ENCODE measurements around the gene ODF2L. TPM values are rescaled to one million over a fixed set of nuclear protein-coding genes. Genes with fewer than 3 reads are reported as not detected.
A peak's percentile ranks its signal among the peaks of the same experiment; 100 is the strongest.
"Not testable (repeated sequence)": the region's sequence is repeated elsewhere in the genome, so short reads cannot be mapped to it uniquely, and the experiment has no call there.

Gene ODF2L
- polyA plus RNA-seq, 12 donors, result 10.7 to 62.4 (median 24.9) TPM; not detected in 1

- DNase-seq, result no peak
These were observed 6.8 kb downstream of the ODF2L start for GRCh38 chr1:86389307-86389706.

- no peak for DNase-seq
These were observed 7.3 kb downstream of the ODF2L start for GRCh38 chr1:86388777-86389176.

GRCh38 chr1:86387916-86388627, 8.1 kb downstream of the ODF2L start:
- no peak for DNase-seq

GRCh38 chr1:86382878-86383277, 13.2 kb downstream of the ODF2L start:
- no peak for DNase-seq

- DNase-seq, result no peak
These were observed 14.9 kb downstream of the ODF2L start for GRCh38 chr1:86381223-86381622.

GRCh38 chr1:86380257-86380861, 15.8 kb downstream of the ODF2L start:
- peak; percentile 74 for DNase-seq

GRCh38 chr1:86378813-86379212, 17.3 kb downstream of the ODF2L start:
- no peak for DNase-seq

- no peak for DNase-seq
These were observed 18.8 kb downstream of the ODF2L start for GRCh38 chr1:86377341-86377740.

- DNase-seq, result no peak
These were observed 20.4 kb downstream of the ODF2L start for GRCh38 chr1:86375688-86376087.

- DNase-seq, result no peak
These were observed 25.5 kb downstream of the ODF2L start for GRCh38 chr1:86370601-86371022.

GRCh38 chr1:86365896-86366295, 30.2 kb downstream of the ODF2L start:
- DNase-seq, result no peak

GRCh38 chr1:86362807-86363206, 33.3 kb downstream of the ODF2L start:
- DNase-seq, result no peak

GRCh38 chr1:86357796-86358195, 38.3 kb downstream of the ODF2L start:
- no peak for DNase-seq

- peak; percentile 45 for DNase-seq
These were observed 39.9 kb downstream of the ODF2L start for GRCh38 chr1:86356247-86356646.

GRCh38 chr1:86352086-86352485, 44.0 kb downstream of the ODF2L start:
- DNase-seq, result no peak

GRCh38 chr1:86350230-86350629, 45.9 kb downstream of the ODF2L start:
- not testable (repeated sequence) for DNase-seq

- no peak for DNase-seq
These were observed 49.7 kb downstream of the ODF2L start for GRCh38 chr1:86346388-86346787.

GRCh38 chr1:86345042-86345441, 51.1 kb downstream of the ODF2L start:
- DNase-seq, result no peak

- no peak for DNase-seq
These were observed 56.2 kb downstream of the ODF2L start for GRCh38 chr1:86339906-86340305.

- DNase-seq, result no peak
These were observed 56.9 kb downstream of the ODF2L start for GRCh38 chr1:86339014-86339812.

GRCh38 chr1:86335916-86336315, 60.2 kb downstream of the ODF2L start:
- DNase-seq, result no peak

- no peak for DNase-seq
These were observed 70.9 kb downstream of the ODF2L start for GRCh38 chr1:86325264-86325663.

Data from muscle of arm (tissue), 12 donors.